ENCODE results near the gene LSM4. TPM values are rescaled to one million over a fixed set of nuclear protein-coding genes. Genes with fewer than 3 reads are reported as not detected.

The LSM4 gene
- polyA plus RNA-seq, 1 donor, result 87.8 TPM

Other genes starting within 250 kb of the LSM4 start
- 0.35 TPM for gene IL12RB1, start 236.1 kb downstream of the LSM4 start, polyA plus RNA-seq (ENCODE audit: insufficient read length)
- 11.4 TPM for gene MAST3, start 225.3 kb downstream of the LSM4 start, polyA plus RNA-seq (ENCODE audit: insufficient read length)
- gene PIK3R2, start 169.9 kb downstream of the LSM4 start, polyA plus RNA-seq (ENCODE audit: insufficient read length), result 57.8 TPM
- gene IFI30, start 149.3 kb downstream of the LSM4 start, polyA plus RNA-seq (ENCODE audit: insufficient read length), result 0.11 TPM
- gene MPV17L2, start 129.9 kb downstream of the LSM4 start, polyA plus RNA-seq (ENCODE audit: insufficient read length), result 6.2 TPM
- 4.2 TPM for gene RAB3A, start 119.0 kb downstream of the LSM4 start, polyA plus RNA-seq (ENCODE audit: insufficient read length)
- 4.8 TPM for gene PDE4C, start 96.6 kb downstream of the LSM4 start, polyA plus RNA-seq (ENCODE audit: insufficient read length)
- 3.4 TPM for gene IQCN, start 48.6 kb downstream of the LSM4 start, polyA plus RNA-seq (ENCODE audit: insufficient read length)
- 129 TPM for gene JUND, start 41.5 kb downstream of the LSM4 start, polyA plus RNA-seq (ENCODE audit: insufficient read length)
- 8.1 TPM for gene PGPEP1, start 17.5 kb upstream of the LSM4 start, polyA plus RNA-seq (ENCODE audit: insufficient read length)
- 0.30 TPM for gene GDF15, start 63.1 kb upstream of the LSM4 start, polyA plus RNA-seq (ENCODE audit: insufficient read length)
- 1.6 TPM for gene LRRC25, start 74.5 kb upstream of the LSM4 start, polyA plus RNA-seq (ENCODE audit: insufficient read length)
- 94.6 TPM for gene SSBP4, start 96.3 kb upstream of the LSM4 start, polyA plus RNA-seq (ENCODE audit: insufficient read length)
- 164 TPM for gene ISYNA1, start 115.1 kb upstream of the LSM4 start, polyA plus RNA-seq (ENCODE audit: insufficient read length)
- gene ELL, start 199.0 kb upstream of the LSM4 start, polyA plus RNA-seq (ENCODE audit: insufficient read length), result 16.8 TPM
- gene FKBP8, start 220.5 kb upstream of the LSM4 start, polyA plus RNA-seq (ENCODE audit: insufficient read length), result 113 TPM
- 71.3 TPM for gene KXD1, start 234.8 kb upstream of the LSM4 start, polyA plus RNA-seq (ENCODE audit: insufficient read length)
- gene UBA52, start 248.8 kb upstream of the LSM4 start, polyA plus RNA-seq (ENCODE audit: insufficient read length), result 1,288 TPM